ELR (cell line): ENCODE results near the gene GIPC3.
"Not testable (repeated sequence)": the region's sequence is repeated elsewhere in the genome, so short reads cannot be mapped to it uniquely, and the experiment has no call there.

ENCODE experiments used
- DNase-seq: peaks from one replicate; pipeline ENCODE4 v3.0.0-alpha.2; 2015; ENCODE audit warnings: low read depth

Gene GIPC3

GRCh38 chr19:3618811-3619630, 33.7 kb downstream of the GIPC3 start:
- DNase-seq = no peak

GRCh38 chr19:3619631-3620012, 34.3 kb downstream of the GIPC3 start:
- DNase-seq = no peak

GRCh38 chr19:3620145-3620816, 35.0 kb downstream of the GIPC3 start:
- no peak for DNase-seq

GRCh38 chr19:3620817-3621547, 35.7 kb downstream of the GIPC3 start:
- no peak for DNase-seq

- no peak for DNase-seq
Observed at GRCh38 chr19:3621689-3622088, 36.4 kb downstream of the GIPC3 start.

GRCh38 chr19:3622224-3622623, 36.9 kb downstream of the GIPC3 start:
- no peak for DNase-seq

- DNase-seq = no peak
Observed at GRCh38 chr19:3623716-3624115, 38.4 kb downstream of the GIPC3 start.

GRCh38 chr19:3625996-3626472, 40.8 kb downstream of the GIPC3 start:
- peak; percentile 39 for DNase-seq

- peak; percentile 100 for DNase-seq
Observed at GRCh38 chr19:3626473-3627350, 41.4 kb downstream of the GIPC3 start, which contains the start of gene CACTIN. TSS of gene CACTIN (minus strand) at chr19:3626790. CDS start at chr19:3626762, 28 bp downstream.

GRCh38 chr19:3627351-3627723, 42.1 kb downstream of the GIPC3 start:
- no peak for DNase-seq

- not testable (repeated sequence) for DNase-seq
Observed at GRCh38 chr19:3628766-3629165, 43.5 kb downstream of the GIPC3 start.

GRCh38 chr19:3631053-3631861, 46.0 kb downstream of the GIPC3 start:
- DNase-seq = no peak

- DNase-seq = no peak
Observed at GRCh38 chr19:3632098-3632497, 46.8 kb downstream of the GIPC3 start.

GRCh38 chr19:3632739-3633558, 47.7 kb downstream of the GIPC3 start:
- DNase-seq = no peak

GRCh38 chr19:3633559-3633988, 48.3 kb downstream of the GIPC3 start:
- DNase-seq = no peak

GRCh38 chr19:3634496-3635045, 49.3 kb downstream of the GIPC3 start:
- no peak for DNase-seq

- DNase-seq = no peak
Observed at GRCh38 chr19:3636506-3636905, 51.2 kb downstream of the GIPC3 start.

GRCh38 chr19:3636962-3637361, 51.7 kb downstream of the GIPC3 start:
- DNase-seq = no peak

GRCh38 chr19:3637621-3638020, 52.3 kb downstream of the GIPC3 start:
- no peak for DNase-seq
